Astrocyte of the cerebellum (primary cell): Measurements from ENCODE around the gene RAB17.

Source experiments
- DNase-seq: peaks from one replicate; pipeline ENCODE4 v3.0.0-alpha.2; 2011; ENCODE audit warnings: low read depth
- H3K4me3 ChIP-seq: 2 replicates; pipeline ENCODE4 v1.5.1; 2011; ENCODE audit warnings: mild to moderate bottlenecking, low read depth, low read length, moderate library complexity
- CTCF ChIP-seq: IDR thresholded peaks from 2 replicates; pipeline ENCODE4 v1.5.1; 2012; ENCODE audit warnings: low read length, low read depth, moderate library complexity, mild to moderate bottlenecking; ENCODE audit errors: missing control alignments
- in situ Hi-C: cut with HindIII; loops from 2 replicates; pipeline ENCODE4 v1.10.0; 2017; ENCODE audit warnings: low sequenced_read_pairs

Gene RAB17

DNA sequence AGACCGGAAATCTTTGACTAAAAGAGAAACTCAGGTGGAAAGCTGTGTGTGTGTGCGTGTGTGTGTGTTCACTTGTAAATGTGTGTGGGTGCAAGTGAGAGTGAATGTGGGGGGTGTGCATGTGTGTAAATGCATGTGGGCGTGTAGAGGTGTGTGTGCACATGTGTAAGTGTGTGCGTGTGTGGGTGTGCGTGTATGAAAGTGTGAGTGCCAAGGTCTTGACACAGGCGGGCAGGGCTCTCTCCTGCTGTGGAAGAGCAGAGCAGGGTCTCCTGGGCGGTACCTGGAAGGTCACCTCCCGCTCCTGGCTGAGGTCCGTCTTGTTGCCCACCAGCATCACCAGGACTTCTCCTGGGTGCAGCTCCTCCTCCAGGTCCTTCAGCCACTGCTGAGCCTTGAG, 13.6 kb downstream of the RAB17 start:
- in situ Hi-C loops, result no loop called here
- DNase-seq, result no peak
- TF ChIP-seq CTCF, result no peak

DNA sequence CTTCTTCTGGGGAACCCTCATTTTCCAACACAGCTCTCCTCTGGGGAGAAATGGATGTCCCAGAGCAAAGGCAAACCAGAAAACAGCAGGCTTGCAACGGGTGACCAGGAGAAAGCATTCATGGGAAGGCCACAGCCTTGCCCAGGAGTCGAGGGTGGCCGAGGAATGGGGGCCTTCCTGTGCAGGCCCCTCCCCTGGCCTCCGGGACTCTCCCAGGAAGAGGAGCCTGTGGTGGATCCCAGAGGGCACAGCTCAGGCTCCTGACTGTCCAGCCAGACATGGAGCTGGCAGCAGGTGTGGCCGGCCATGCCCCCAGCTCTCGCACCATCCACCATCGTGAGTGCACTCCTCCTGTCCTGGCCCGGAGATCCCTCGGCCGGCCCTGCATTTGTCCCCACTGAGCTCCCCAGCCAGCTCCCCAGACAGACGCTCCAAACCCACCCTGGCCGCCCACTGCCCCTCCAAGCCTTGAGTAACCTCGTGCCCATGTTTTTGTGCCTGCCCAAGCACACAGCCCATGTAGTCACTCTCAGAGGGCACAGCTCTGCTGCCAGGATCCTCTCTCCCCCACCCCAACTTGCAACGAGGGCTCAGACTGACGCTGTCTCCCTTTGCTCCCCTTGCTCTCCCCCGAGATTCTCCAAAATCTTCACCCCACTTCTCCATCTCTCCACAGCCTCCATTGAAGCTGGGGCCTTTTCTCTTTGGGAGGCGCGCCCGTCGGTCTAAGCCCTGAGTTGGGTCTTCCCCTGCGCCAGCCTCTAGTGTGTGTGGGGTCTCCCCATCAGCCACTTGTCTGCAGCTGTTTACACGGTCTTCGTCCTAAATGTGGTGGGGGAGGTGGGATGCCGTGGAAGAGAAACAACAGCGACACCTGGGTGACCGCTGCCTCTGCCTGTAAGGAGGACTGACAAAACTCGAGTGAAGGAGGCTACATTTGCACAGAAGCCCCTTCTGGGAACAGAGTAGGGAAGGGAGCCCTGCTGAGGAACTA, 14.4 kb downstream of the RAB17 start:
- no peak for DNase-seq
- H3K4me3 ChIP-seq, result no peak overlapping the region
- TF ChIP-seq CTCF, result no peak
- in situ Hi-C loops, result no loop called here

More for the DNA sequence above, 13.6 kb downstream of the RAB17 start:
- H3K4me3 ChIP-seq, result no peak overlapping the region

- TF ChIP-seq CTCF, result no peak
- DNase-seq, result no peak
- in situ Hi-C loops, result no loop called here
- H3K4me3 ChIP-seq, result no peak overlapping the region
Measured at GRCh38 chr2:237574894-237575868, 15.4 kb downstream of the RAB17 start.

- DNase-seq, result no peak
- no peak for TF ChIP-seq CTCF
- H3K4me3 ChIP-seq, result no peak overlapping the region
- in situ Hi-C loops, result no loop called here
Measured at GRCh38 chr2:237574467-237574866, 16.1 kb downstream of the RAB17 start.

DNA sequence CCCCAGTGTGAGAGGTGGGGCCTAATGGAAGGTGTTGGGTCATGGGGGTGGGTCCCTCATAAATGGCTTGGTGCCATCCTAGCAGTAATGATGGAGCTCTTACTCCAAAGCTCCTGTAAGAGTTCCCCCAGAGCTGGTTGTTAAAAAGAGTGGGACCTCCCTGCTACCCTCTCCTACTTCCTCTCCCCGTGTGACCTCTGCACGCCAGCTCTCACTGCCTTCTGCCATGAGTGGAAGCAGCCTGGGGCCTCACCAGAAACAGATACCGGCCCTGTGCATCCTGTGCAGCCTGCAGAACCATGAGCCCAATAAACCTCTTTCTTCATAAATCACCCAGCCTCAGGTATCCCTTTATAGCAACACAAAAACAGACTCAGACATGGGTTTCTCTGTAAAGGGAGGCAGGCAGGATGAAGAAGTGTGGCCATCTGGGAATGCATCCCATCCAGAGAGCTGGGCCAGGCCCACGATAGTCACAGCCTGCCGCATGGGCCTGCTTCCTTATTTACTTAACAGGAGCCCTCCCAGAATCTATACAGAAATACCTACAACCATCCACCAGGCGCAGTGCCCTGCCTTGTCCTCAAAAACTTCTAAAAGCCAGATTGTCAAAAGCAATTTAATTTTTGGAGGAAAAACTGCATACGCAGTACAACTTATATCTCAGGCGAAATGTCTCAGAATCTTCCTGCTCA, 16.7 kb downstream of the RAB17 start:
- TF ChIP-seq CTCF, result no peak
- in situ Hi-C loops, result no loop called here
- H3K4me3 ChIP-seq, result no peak overlapping the region
- no peak for DNase-seq

DNA sequence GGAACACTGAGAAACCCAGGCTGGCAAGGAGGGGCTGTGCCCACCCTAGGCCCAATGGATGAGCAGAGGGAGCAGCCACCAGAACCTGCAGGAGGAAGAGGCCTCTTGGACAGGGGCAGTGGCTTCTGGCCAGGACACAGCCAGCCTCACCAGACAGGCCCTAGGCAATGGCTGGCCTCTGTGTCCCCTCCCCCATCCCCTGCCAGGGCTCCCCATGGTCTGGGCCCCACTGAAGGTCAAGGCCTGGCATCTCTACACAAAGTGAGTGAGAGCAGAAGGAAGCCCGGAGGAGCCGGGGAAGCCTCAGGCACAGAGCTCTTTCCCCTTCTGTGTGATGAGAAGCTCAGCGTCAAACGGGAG, 17.8 kb downstream of the RAB17 start:
- in situ Hi-C loops, result no loop called here
- H3K4me3 ChIP-seq, result no peak overlapping the region
- TF ChIP-seq CTCF, result no peak
- DNase-seq, result no peak
